ENCODE results near the gene MRPL28.
"Not testable (repeated sequence)": the region's sequence is repeated elsewhere in the genome, so short reads cannot be mapped to it uniquely, and the experiment has no call there.

MRPL28 gene

GRCh38 chr16:370443-370842 lies at the start of gene MRPL28:
MRPL28 (minus strand) TSS chr16:370538; CDS start chr16:370218, 320 bp downstream.
- peak; percentile 93 for DNase-seq

GRCh38 chr16:415170-415498 lies 44.8 kb upstream of the MRPL28 start:
- not testable (repeated sequence) for DNase-seq

- DNase-seq = no peak
Observed at GRCh38 chr16:414395-415169, 44.2 kb upstream of the MRPL28 start.

- no peak for DNase-seq
Observed at GRCh38 chr16:411576-412265, 41.4 kb upstream of the MRPL28 start.

GRCh38 chr16:410516-411178 lies 40.3 kb upstream of the MRPL28 start:
- no peak for DNase-seq

- DNase-seq = no peak
Observed at GRCh38 chr16:407253-407652, 36.9 kb upstream of the MRPL28 start.

GRCh38 chr16:405548-406506 lies 35.5 kb upstream of the MRPL28 start:
- no peak for DNase-seq

GRCh38 chr16:404971-405486 lies 34.7 kb upstream of the MRPL28 start:
- no peak for DNase-seq

- DNase-seq = peak; percentile 100
Observed at GRCh38 chr16:401468-402348, 31.4 kb upstream of the MRPL28 start, which contains the start of gene DECR2. DECR2 (plus strand) TSS chr16:401885; CDS start chr16:401964, 79 bp downstream.

- DNase-seq = no peak
Observed at GRCh38 chr16:400061-400591, 29.8 kb upstream of the MRPL28 start.

GRCh38 chr16:399340-400019 lies 29.1 kb upstream of the MRPL28 start:
- DNase-seq = no peak

GRCh38 chr16:398561-399339 lies 28.4 kb upstream of the MRPL28 start:
- DNase-seq = no peak

- DNase-seq = no peak
Observed at GRCh38 chr16:397736-398332, 27.5 kb upstream of the MRPL28 start.

GRCh38 chr16:397135-397661 lies 26.9 kb upstream of the MRPL28 start, which contains the start of gene NME4:
NME4 (plus strand) TSS chr16:397199; CDS start chr16:397223, 24 bp downstream.
- DNase-seq = peak; percentile 31

GRCh38 chr16:396605-397004 lies 26.3 kb upstream of the MRPL28 start:
- no peak for DNase-seq

- DNase-seq = no peak
Observed at GRCh38 chr16:396199-396598, 25.9 kb upstream of the MRPL28 start.

- no peak for DNase-seq
Observed at GRCh38 chr16:392450-393030, 22.2 kb upstream of the MRPL28 start.

GRCh38 chr16:391885-392335 lies 21.6 kb upstream of the MRPL28 start:
- peak; percentile 68 for DNase-seq
